Islet of Langerhans (tissue), 1 donor: ENCODE results near the gene HSF5.
"Not testable (repeated sequence)": the region's sequence is repeated elsewhere in the genome, so short reads cannot be mapped to it uniquely, and the experiment has no call there.

Experiments used
- FAIRE-seq: peaks from one replicate; lab custom pipeline; 2011; peaks lifted over from hg19 to GRCh38; lab: Jason Lieb, UNC

HSF5 gene

GRCh38 chr17:58412064-58412703, 76.0 kb downstream of the HSF5 start:
- no peak for FAIRE-seq

- FAIRE-seq = no peak
Observed at GRCh38 chr17:58411408-58411894, 76.8 kb downstream of the HSF5 start.

- FAIRE-seq = no peak
Observed at GRCh38 chr17:58410714-58411407, 77.3 kb downstream of the HSF5 start.

- FAIRE-seq = no peak
Observed at GRCh38 chr17:58409432-58409831, 78.8 kb downstream of the HSF5 start.

- no peak for FAIRE-seq
Observed at GRCh38 chr17:58403311-58403710, 84.9 kb downstream of the HSF5 start.

- FAIRE-seq = no peak
Observed at GRCh38 chr17:58402679-58403078, 85.5 kb downstream of the HSF5 start.

- no peak for FAIRE-seq
Observed at GRCh38 chr17:58402047-58402446, 86.2 kb downstream of the HSF5 start.

GRCh38 chr17:58401287-58401686, 86.9 kb downstream of the HSF5 start:
- no peak for FAIRE-seq

- no peak for FAIRE-seq
Observed at GRCh38 chr17:58400826-58401225, 87.4 kb downstream of the HSF5 start.

GRCh38 chr17:58399974-58400373, 88.2 kb downstream of the HSF5 start:
- no peak for FAIRE-seq

- no peak for FAIRE-seq
Observed at GRCh38 chr17:58398574-58399266, 89.5 kb downstream of the HSF5 start.

GRCh38 chr17:58397421-58397820, 90.8 kb downstream of the HSF5 start:
- not testable (repeated sequence) for FAIRE-seq

GRCh38 chr17:58396173-58396572, 92.0 kb downstream of the HSF5 start:
- FAIRE-seq = no peak

GRCh38 chr17:58394534-58395223, 93.5 kb downstream of the HSF5 start:
- FAIRE-seq = no peak

GRCh38 chr17:58391302-58391984, 96.8 kb downstream of the HSF5 start:
- no peak for FAIRE-seq

GRCh38 chr17:58390884-58391283, 97.3 kb downstream of the HSF5 start:
- no peak for FAIRE-seq

- FAIRE-seq = no peak
Observed at GRCh38 chr17:58388302-58389190, 99.7 kb downstream of the HSF5 start.

GRCh38 chr17:58387834-58388233, 100.4 kb downstream of the HSF5 start:
- no peak for FAIRE-seq

GRCh38 chr17:58386708-58387107, 101.5 kb downstream of the HSF5 start:
- FAIRE-seq = no peak

GRCh38 chr17:58385359-58385899, 102.8 kb downstream of the HSF5 start:
- no peak for FAIRE-seq

GRCh38 chr17:58384897-58385296, 103.3 kb downstream of the HSF5 start:
- no peak for FAIRE-seq
